Gastroesophageal sphincter (tissue), 4 donors: ENCODE results near the gene BTBD2. TPM values are rescaled to one million over a fixed set of nuclear protein-coding genes. Genes with fewer than 3 reads are reported as not detected.
A peak's percentile ranks its signal among the peaks of the same experiment; 100 is the strongest.

Source experiments
- ATAC-seq: fragments of 150-250 bp; one replicate; pipeline ENCODE4 v1.9.1; 2016; ENCODE audit warnings: mild to moderate bottlenecking, moderate library complexity
- H3K27ac ChIP-seq, 4 donors: fragments of 200-600 bp; sonication (generic) in 3 of 4; 1 replicate in 3 of 4; 2 replicates in 1 of 4; pipeline ENCODE4 v1.5.1; 2016 to 2019
- H3K27me3 ChIP-seq: fragments of 200-600 bp; sonication (generic); one replicate; pipeline ENCODE4 v1.5.1; 2019
- H3K36me3 ChIP-seq, 2 donors: fragments of 200-600 bp; sonication (generic); one replicate each; pipeline ENCODE4 v1.5.1; 2019; ENCODE audit warnings: control low read depth in 1 of 2
- H3K4me1 ChIP-seq, 3 donors: fragments of 200-600 bp; sonication (generic); 1 replicate in 2 of 3; 2 replicates in 1 of 3; pipeline ENCODE4 v1.5.1; 2016 to 2019; ENCODE audit warnings: control low read depth in 2 of 3
- H3K4me3 ChIP-seq, 2 donors: fragments of 200-600 bp; sonication (generic); one replicate each; pipeline ENCODE4 v1.5.1; 2019; ENCODE audit warnings: mild to moderate bottlenecking in 1 of 2, moderate library complexity in 1 of 2
- H3K9me3 ChIP-seq, 3 donors: fragments of 200-600 bp; sonication (generic); one replicate each; pipeline ENCODE4 v1.5.1; 2017 to 2019; ENCODE audit warnings: control low read depth in 2 of 3
- CTCF ChIP-seq, 4 experiments: fragments of 200-600 bp in 2 of 4; fragments of 450-650 bp in 2 of 4; sonication (generic) in 1 of 4; IDR thresholded peaks; one replicate each; pipeline ENCODE4 v1.5.1; 2017 to 2019; ENCODE audit warnings: antibody characterized with exemption in 4 of 4, mild to moderate bottlenecking in 2 of 4, moderate library complexity in 2 of 4
- EP300 ChIP-seq: sonication (generic); formaldehyde crosslinking; IDR thresholded peaks from one replicate; pipeline ENCODE4 v1.6.1; 2017; ENCODE audit warnings: antibody characterized with exemption, mild to moderate bottlenecking
- POLR2A ChIP-seq, 2 donors: fragments of 450-650 bp; IDR thresholded peaks; one replicate each; pipeline ENCODE4 v1.6.1; 2017; ENCODE audit warnings: antibody characterized with exemption in 2 of 2, mild to moderate bottlenecking in 2 of 2, moderate library complexity in 1 of 2
- POLR2AphosphoS5 ChIP-seq: sonication (generic); formaldehyde crosslinking; IDR thresholded peaks from one replicate; pipeline ENCODE4 v1.6.1; 2017; ENCODE audit warnings: antibody characterized with exemption
- WGBS, 2 donors: methylation state at CpG; one replicate each; pipeline ENCODE4 v1.1.5; 2018; ENCODE audit warnings: low coverage in 1 of 2; 5-methylcytosine and 5-hydroxymethylcytosine counted together
- total RNA-seq, 4 donors: library from RNA; depleted of rRNA; stranded (reverse); fragments of >200 nt; gene quantifications; one replicate each; pipeline ENCODE4 v1.1.0, GENCODE V29; 2016

The BTBD2 gene
- total RNA-seq, 4 donors from 2014 or later: 44.0 to 125 (median 59.9) TPM

- no peaks in the 10 kb centered on the region for H3K27me3 ChIP-seq
- TF ChIP-seq CTCF (IDR thresholded peaks at IDR 0.05) (no peak), POLR2A (IDR thresholded peaks at IDR 0.05) (no peak), POLR2AphosphoS5 (no peak), EP300 (no peak)
- H3K4me1 ChIP-seq: peaks cover 0 to 5% (median 0%) of the 10 kb centered on the region in 3 donors
- no peaks in the 10 kb centered on the region for H3K9me3 ChIP-seq
- H3K27ac ChIP-seq: no peak overlapping the region
- peaks cover 0 to 8% of the 10 kb centered on the region in 2 donors for H3K36me3 ChIP-seq
- ATAC-seq: no peak
- whole genome bisulfite sequencing, 2 donors: 92 to 93% methylated on average over 5 to 18 of the region's 23 CpGs
- H3K4me3 ChIP-seq: no peak overlapping the region
Measured at GRCh38 chr19:1962674-1963073, 52.8 kb downstream of the BTBD2 start.

GRCh38 chr19:1961000-1961883 lies 54.3 kb downstream of the BTBD2 start:
- 45 to 90% methylated on average over 2 to 4 of the region's 42 CpGs for WGBS, 2 donors
- peaks cover 0 to 19% (median 0%) of the 10 kb centered on the region in 3 donors for H3K4me1 ChIP-seq
- no peak for TF ChIP-seq POLR2AphosphoS5
- H3K36me3 ChIP-seq: peaks cover 0 to 2% of the 10 kb centered on the region in 2 donors
- no peak overlapping the region for H3K4me3 ChIP-seq
- no peaks in the 10 kb centered on the region for H3K9me3 ChIP-seq
- no peaks in the 10 kb centered on the region for H3K27me3 ChIP-seq
- no peak for ATAC-seq
- no peak overlapping the region for H3K27ac ChIP-seq

- no peak for TF ChIP-seq POLR2AphosphoS5
- TF ChIP-seq CTCF (IDR thresholded peaks at IDR 0.05): no peak
- TF ChIP-seq EP300: no peak
- no peak for TF ChIP-seq POLR2A (IDR thresholded peaks at IDR 0.05)
- 96% methylated on average over 8 of the region's 32 CpGs; no CpG with 5 or more reads in 1 of the 2 donors for WGBS, 2 donors
- H3K27me3 ChIP-seq: no peaks in the 10 kb centered on the region
- H3K9me3 ChIP-seq: no peaks in the 10 kb centered on the region
- no peaks in the 10 kb centered on the region for H3K36me3 ChIP-seq
- ATAC-seq: no peak
- no peak overlapping the region for H3K4me3 ChIP-seq
- peaks cover 0 to 29% (median 0%) of the 10 kb centered on the region in 3 donors for H3K4me1 ChIP-seq
- H3K27ac ChIP-seq: no peak overlapping the region
Measured at GRCh38 chr19:1959928-1960589, 55.5 kb downstream of the BTBD2 start.

- H3K36me3 ChIP-seq: peaks cover 0 to 17% of the 10 kb centered on the region in 2 donors
- no peak for TF ChIP-seq POLR2AphosphoS5
- no peaks in the 10 kb centered on the region for H3K9me3 ChIP-seq
- peaks cover 0 to 37% (median 0%) of the 10 kb centered on the region in 3 donors for H3K4me1 ChIP-seq
- 100% methylated on average over 1 of the region's 40 CpGs for WGBS, 2 donors
- ATAC-seq: peak; percentile 1
- no peaks in the 10 kb centered on the region for H3K27me3 ChIP-seq
- no peak overlapping the region for H3K4me3 ChIP-seq
- no peak overlapping the region for H3K27ac ChIP-seq
Measured at GRCh38 chr19:1957562-1958248, 57.8 kb downstream of the BTBD2 start.

- H3K4me3 ChIP-seq: no peak overlapping the region
- no peaks in the 10 kb centered on the region for H3K27me3 ChIP-seq
- TF ChIP-seq POLR2AphosphoS5 (no peak), CTCF (IDR thresholded peaks at IDR 0.05) (no peak), POLR2A (IDR thresholded peaks at IDR 0.05) (no peak), EP300 (no peak)
- 67 to 76% methylated on average over 5 to 6 of the region's 28 CpGs for WGBS, 2 donors
- peaks cover 0 to 24% of the 10 kb centered on the region in 2 donors for H3K36me3 ChIP-seq
- no peak overlapping the region for H3K27ac ChIP-seq
- H3K4me1 ChIP-seq: peaks cover 0 to 37% (median 0%) of the 10 kb centered on the region in 3 donors
- ATAC-seq: peak; percentile 42
- no peaks in the 10 kb centered on the region for H3K9me3 ChIP-seq
Measured at GRCh38 chr19:1956868-1957492, 58.5 kb downstream of the BTBD2 start.
